Activated CD8-positive, alpha-beta T cell treated with anti-CD3 and anti-CD28 coated beads, Interleukin-2, amount 10 ng/mL, durations not matched to agents 7 days and 5 days (primary cell): ENCODE data around the gene MAFF. TPM values are rescaled to one million over a fixed set of nuclear protein-coding genes. Genes with fewer than 3 reads are reported as not detected.
"Not testable (repeated sequence)": the region's sequence is repeated elsewhere in the genome, so short reads cannot be mapped to it uniquely, and the experiment has no call there.

Source experiments
- ATAC-seq: fragments of 150-1000 bp; cut with Tn5 transposase; one replicate; pipeline ENCODE4 v1.10.0; 2021; ENCODE audit warnings: moderate library complexity
- CTCF ChIA-PET: fragments of 350-600 bp; sonication (Branson Sonifier 250); formaldehyde crosslinking; loops from one replicate; lab custom pipeline; 2021; ENCODE audit warnings: antibody characterized with exemption; lab: Charles Lee
- POLR2A ChIA-PET: fragments of 350-600 bp; sonication (Branson Sonifier 250); formaldehyde crosslinking; loops from one replicate; lab custom pipeline; 2021; ENCODE audit warnings: antibody characterized with exemption; lab: Charles Lee
- DNase-seq: peaks from one replicate; pipeline ENCODE4 v3.0.0-alpha.2; 2020
- H3K27ac Mint-ChIP-seq: one replicate; pipeline ENCODE4 v1.8.0; 2021; ENCODE audit warnings: mild to moderate bottlenecking, mixed read lengths
- H3K27me3 Mint-ChIP-seq: one replicate; pipeline ENCODE4 v1.8.0; 2021; ENCODE audit warnings: low read depth, mixed read lengths
- H3K36me3 Mint-ChIP-seq: one replicate; pipeline ENCODE4 v1.8.0; 2021; ENCODE audit warnings: low read depth, mixed read lengths
- H3K4me1 Mint-ChIP-seq: one replicate; pipeline ENCODE4 v1.8.0; 2021; ENCODE audit warnings: low read depth, mixed read lengths
- H3K4me3 Mint-ChIP-seq: one replicate; pipeline ENCODE4 v1.8.0; 2021; ENCODE audit warnings: mild to moderate bottlenecking, mixed read lengths
- H3K9me3 Mint-ChIP-seq: one replicate; pipeline ENCODE4 v1.8.0; 2022; ENCODE audit warnings: mixed read lengths; ENCODE audit not compliant: insufficient read depth
- total RNA-seq, 2 experiments: library from RNA; stranded (reverse); gene quantifications; one replicate each; pipeline ENCODE4 v1.2.3, GENCODE V29; 2021

Gene MAFF
- total RNA-seq, 2 experiments from 2014 or later = 6.8 to 9.1 TPM

GRCh38 chr22:38178605-38178937, 23.2 kb upstream of the MAFF start:
- CTCF ChIA-PET, ATAC-seq, H3K4me3 Mint-ChIP-seq, H3K27ac Mint-ChIP-seq, H3K36me3 Mint-ChIP-seq, DNase-seq, H3K9me3 Mint-ChIP-seq, H3K27me3 Mint-ChIP-seq: not testable (repeated sequence)
- POLR2A ChIA-PET = interaction anchor here (1.1 kb wide), 1 partner anchor 23 kb away, joined by 5 read pairs; no protein-coding TSS in a partner anchor
- peaks cover 81% of the 10 kb centered on the region for H3K4me1 Mint-ChIP-seq

DNA sequence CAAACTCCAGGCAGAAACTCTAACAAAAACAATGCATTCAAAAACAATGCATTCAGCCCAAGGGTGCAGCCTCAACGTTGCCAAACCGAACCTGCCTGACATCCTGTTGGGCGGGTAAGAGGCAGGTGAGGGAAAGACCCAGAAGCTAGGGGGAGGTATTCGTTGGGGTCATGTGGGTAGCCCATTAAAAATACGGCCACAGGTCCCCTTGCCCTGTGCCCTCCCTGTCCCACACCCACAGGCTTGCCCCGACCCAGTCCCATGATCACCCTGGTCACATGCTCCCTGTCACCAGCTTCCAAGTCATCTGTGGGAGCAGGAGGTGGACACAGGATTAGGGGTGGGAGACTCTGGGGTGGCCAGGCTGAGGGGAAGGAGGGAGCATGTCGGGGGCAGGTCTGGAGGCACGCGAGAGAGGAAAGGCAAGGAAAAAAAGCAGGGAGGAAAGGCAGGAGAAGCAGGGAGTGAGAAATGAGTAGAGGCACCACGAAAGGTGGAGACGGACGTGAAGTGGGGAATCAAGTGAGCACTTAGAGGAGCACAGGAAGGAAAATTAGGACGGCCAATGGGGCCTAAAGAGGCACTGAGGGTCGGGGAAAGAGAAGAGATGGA, 20.8 kb upstream of the MAFF start:
- Mint-ChIP-seq H3K4me1 (peaks cover 68% of the 10 kb centered on the region), H3K36me3 (peaks cover 2% of the 10 kb centered on the region), H3K4me3 (peak overlapping the region; percentile 96), H3K27me3 (peaks cover 3% of the 10 kb centered on the region), H3K27ac (peak overlapping the region; percentile 94), H3K9me3 (no peaks in the 10 kb centered on the region)
- ATAC-seq = peak; percentile 7
- DNase-seq = peak; percentile 64
- POLR2A ChIA-PET = interaction anchor here (1.3 to 3.0 kb wide), 3 partner anchors 18 to 23 kb away, joined by 9 to 43 read pairs (median 9); partner anchors contain the start of gene MAFF
- CTCF ChIA-PET = interaction anchor here (1.2 to 2.8 kb wide), 2 partner anchors 20 to 49 kb away, joined by 5 to 10 read pairs; partner anchors contain the start of gene MAFF

- ATAC-seq (peak; percentile 98), DNase-seq (peak; percentile 99)
- POLR2A ChIA-PET = interaction anchor here (0.6 to 3.0 kb wide), 8 partner anchors 13 to 379 kb away, joined by 3 to 43 read pairs (median 5); partner anchors contain the start of gene MAFF
- CTCF ChIA-PET = interaction anchor here (1.1 to 2.8 kb wide), 4 partner anchors 16 to 130 kb away, joined by 4 to 10 read pairs (median 4); partner anchors contain the start of gene MAFF
- H3K27me3 Mint-ChIP-seq = peaks cover 6% of the 10 kb centered on the region
- H3K36me3 Mint-ChIP-seq = peaks cover 2% of the 10 kb centered on the region
- peak within 1 kb of the TSS; percentile 96 for H3K4me3 Mint-ChIP-seq
- H3K27ac Mint-ChIP-seq = peak within 1 kb of the TSS; percentile 94
- H3K4me1 Mint-ChIP-seq = peaks cover 62% of the 10 kb centered on the region
- H3K9me3 Mint-ChIP-seq = no peaks in the 10 kb centered on the region
Measured at GRCh38 chr22:38181453-38182200, 20.2 kb upstream of the MAFF start, which contains the start of gene PLA2G6. TSS of gene PLA2G6 (minus strand) at chr22:38181830. CDS start at chr22:38169426, 12,404 bp downstream.

GRCh38 chr22:38184788-38185187, 17.0 kb upstream of the MAFF start:
- Mint-ChIP-seq H3K4me3 (no peak overlapping the region), H3K4me1 (peaks cover 34% of the 10 kb centered on the region), H3K36me3 (peaks cover 2% of the 10 kb centered on the region), H3K9me3 (no peaks in the 10 kb centered on the region), H3K27me3 (peaks cover 8% of the 10 kb centered on the region), H3K27ac (no peak overlapping the region)
- ATAC-seq (no peak), DNase-seq (no peak)
- ChIA-PET CTCF (interaction anchor here (0.6 to 1.1 kb wide), 2 partner anchors 11 to 578 kb away, joined by 3 to 4 read pairs; no protein-coding TSS in a partner anchor), POLR2A (interaction anchor here (0.6 kb wide), 1 partner anchor 26 kb away, joined by 3 read pairs; no protein-coding TSS in a partner anchor)

DNA sequence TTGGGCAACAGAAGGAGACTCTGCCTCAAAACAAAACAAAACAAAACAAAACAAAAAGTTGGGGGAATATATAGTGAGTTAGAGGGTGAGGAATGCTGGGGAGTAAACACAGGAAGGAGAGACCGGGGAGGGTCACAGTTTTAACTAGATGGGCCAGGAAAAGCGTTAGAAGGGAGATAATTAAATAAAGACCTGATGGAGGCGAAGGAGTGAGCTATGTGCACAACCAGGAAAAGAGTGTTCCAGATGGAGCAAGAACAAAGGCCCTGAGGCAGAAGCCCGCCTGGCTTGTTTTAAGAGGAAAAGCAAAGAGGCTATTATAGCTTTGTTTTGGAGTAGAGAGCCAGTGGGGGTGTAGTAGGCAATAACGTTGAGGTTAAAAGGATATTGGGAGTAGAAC, 15.4 kb upstream of the MAFF start:
- H3K9me3 Mint-ChIP-seq = no peaks in the 10 kb centered on the region
- no peak for DNase-seq
- CTCF ChIA-PET = interaction anchor here (0.6 to 1.7 kb wide), 2 partner anchors 9 to 14 kb away, joined by 3 to 5 read pairs; partner anchors contain the start of gene MAFF
- ATAC-seq = no peak
- H3K27me3 Mint-ChIP-seq = peaks cover 8% of the 10 kb centered on the region
- no peak overlapping the region for H3K4me3 Mint-ChIP-seq
- H3K36me3 Mint-ChIP-seq = peaks cover 1% of the 10 kb centered on the region
- H3K27ac Mint-ChIP-seq = no peak overlapping the region
- POLR2A ChIA-PET = interaction anchor here (0.7 kb wide), 1 partner anchor 1126 kb away, joined by 3 read pairs; no protein-coding TSS in a partner anchor
- H3K4me1 Mint-ChIP-seq = peaks cover 18% of the 10 kb centered on the region

DNA sequence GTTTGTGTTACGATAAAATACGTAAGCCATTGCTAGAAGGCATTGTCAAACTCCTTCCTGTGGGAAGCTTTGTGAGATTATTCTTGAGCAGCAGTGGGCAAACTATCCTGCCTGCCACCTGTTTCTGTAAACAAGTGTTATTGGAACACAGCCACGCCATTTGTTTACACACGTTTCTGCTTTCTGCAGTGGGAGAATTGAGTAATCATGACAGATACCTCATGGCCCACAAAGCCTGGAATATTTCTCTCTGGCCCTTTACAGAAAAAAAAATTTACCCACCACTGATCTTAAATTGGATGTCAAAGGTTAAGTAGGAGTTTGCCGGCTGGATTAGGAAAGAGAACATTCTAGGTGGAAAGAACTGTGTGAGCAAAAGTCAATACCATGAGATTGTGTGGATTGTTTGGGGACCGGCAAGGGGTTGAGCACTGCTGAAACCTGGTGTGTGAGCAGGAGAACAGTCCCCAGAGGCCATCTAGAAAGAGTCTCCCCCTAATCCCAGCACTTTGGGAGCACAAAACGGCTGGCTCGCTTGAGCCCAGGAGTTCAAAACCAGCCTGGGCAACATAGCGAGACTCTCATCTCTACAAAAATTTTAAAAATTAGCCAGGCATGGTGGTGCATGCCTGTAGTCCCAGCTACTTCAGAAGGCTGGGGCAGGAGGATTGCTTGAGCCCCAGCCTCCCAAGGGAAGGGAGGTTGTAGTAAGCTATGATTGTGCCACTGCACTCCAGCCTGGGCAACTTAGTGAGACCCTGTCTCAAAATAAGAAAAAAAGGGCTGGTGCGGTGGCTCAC, 14.2 kb upstream of the MAFF start:
- Mint-ChIP-seq H3K36me3 (no peaks in the 10 kb centered on the region), H3K4me1 (peaks cover 9% of the 10 kb centered on the region), H3K27ac (no peak overlapping the region), H3K4me3 (no peak overlapping the region), H3K27me3 (peaks cover 18% of the 10 kb centered on the region), H3K9me3 (no peaks in the 10 kb centered on the region)
- ATAC-seq = no peak
- POLR2A ChIA-PET = no interaction called here
- no peak for DNase-seq
- CTCF ChIA-PET = interaction anchor here (1.0 to 1.7 kb wide), 2 partner anchors 13 to 135 kb away, joined by 3 to 5 read pairs; partner anchors contain the start of gene MAFF

DNA sequence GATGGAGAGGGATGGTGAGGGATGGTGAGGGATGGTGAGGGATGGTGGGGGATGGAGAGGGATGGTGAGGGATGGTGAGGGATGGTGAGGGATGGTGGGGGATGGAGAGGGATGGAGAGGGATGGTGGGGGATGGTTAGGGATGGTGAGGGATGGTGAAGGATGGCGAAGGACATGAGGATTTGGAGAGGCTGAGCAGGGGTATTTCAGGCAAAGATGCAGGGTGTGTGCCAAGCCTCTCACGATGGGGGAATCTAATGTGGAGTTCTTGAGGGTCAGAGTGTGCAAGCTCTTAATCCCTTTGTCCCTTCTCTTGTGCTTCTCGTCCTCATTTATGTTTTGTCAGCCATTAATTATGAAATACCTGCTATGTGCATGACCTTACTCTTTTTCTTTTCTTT, 12.7 kb upstream of the MAFF start:
- Mint-ChIP-seq H3K27me3 (peaks cover 19% of the 10 kb centered on the region), H3K4me1 (peaks cover 7% of the 10 kb centered on the region), H3K27ac (no peak overlapping the region), H3K9me3 (no peaks in the 10 kb centered on the region), H3K4me3 (no peak overlapping the region), H3K36me3 (no peaks in the 10 kb centered on the region)
- no peak for ATAC-seq
- POLR2A ChIA-PET = interaction anchor here (1.4 kb wide), 1 partner anchor 12 kb away, joined by 3 read pairs; no protein-coding TSS in a partner anchor
- no peak for DNase-seq
- CTCF ChIA-PET = no interaction called here

- Mint-ChIP-seq H3K27me3 (peaks cover 21% of the 10 kb centered on the region), H3K4me1 (peaks cover 17% of the 10 kb centered on the region), H3K36me3 (no peaks in the 10 kb centered on the region), H3K27ac (no peak overlapping the region), H3K4me3 (no peak overlapping the region), H3K9me3 (no peaks in the 10 kb centered on the region)
- ATAC-seq (no peak), DNase-seq (no peak)
- POLR2A ChIA-PET = no interaction called here
- CTCF ChIA-PET = no interaction called here
Measured at GRCh38 chr22:38190581-38190980, 11.2 kb upstream of the MAFF start.

DNA sequence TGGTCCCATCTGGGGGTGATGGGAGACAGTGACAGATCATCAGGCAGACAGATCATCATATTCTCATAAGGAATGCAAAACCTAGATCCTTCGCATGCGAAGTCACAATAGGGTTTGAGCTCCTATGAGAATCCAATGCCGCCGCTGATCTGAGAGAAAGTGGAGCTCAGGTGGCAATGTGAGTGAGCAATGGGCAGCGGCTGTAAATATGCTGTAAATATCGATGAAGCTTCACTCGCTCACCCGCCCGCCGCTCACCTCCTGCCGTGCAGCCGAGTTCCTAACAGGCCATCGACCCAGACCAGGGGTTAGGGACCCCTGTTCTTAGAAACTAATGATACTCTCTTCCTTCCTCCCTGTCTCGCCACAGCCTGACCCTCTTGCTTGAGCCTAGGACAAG, 10.7 kb upstream of the MAFF start:
- Mint-ChIP-seq H3K36me3 (no peaks in the 10 kb centered on the region), H3K27me3 (peaks cover 21% of the 10 kb centered on the region), H3K4me3 (no peak overlapping the region), H3K4me1 (peaks cover 17% of the 10 kb centered on the region), H3K27ac (no peak overlapping the region), H3K9me3 (no peaks in the 10 kb centered on the region)
- ATAC-seq (no peak), DNase-seq (no peak)
- ChIA-PET CTCF (no interaction called here), POLR2A (no interaction called here)

GRCh38 chr22:38191731-38192474, 9.9 kb upstream of the MAFF start:
- Mint-ChIP-seq H3K27ac (no peak overlapping the region), H3K27me3 (peaks cover 16% of the 10 kb centered on the region), H3K4me3 (no peak overlapping the region), H3K9me3 (no peaks in the 10 kb centered on the region), H3K4me1 (peaks cover 17% of the 10 kb centered on the region), H3K36me3 (no peaks in the 10 kb centered on the region)
- POLR2A ChIA-PET = interaction anchor here (0.7 kb wide), 1 partner anchor 348 kb away, joined by 3 read pairs; the partner anchor contains the start of gene ANKRD54
- DNase-seq = no peak
- ATAC-seq = no peak
- CTCF ChIA-PET = interaction anchor here (0.8 to 1.5 kb wide), 2 partner anchors 39 to 77 kb away, joined by 3 read pairs; no protein-coding TSS in a partner anchor
